OCI-LY7 (cell line): ENCODE measurements around the gene BSG. TPM values are rescaled to one million over a fixed set of nuclear protein-coding genes. Genes with fewer than 3 reads are reported as not detected.

Source experiments
- BruUV-seq: library from RNA; stranded (reverse); fragments of 400-500 nt; replicated peaks from 2 replicates; lab custom pipeline; 2021; lab: Mats Ljungman, UMichigan
- CTCF ChIA-PET: fragments of 300-600 bp; sonication (Branson Sonifier 250); formaldehyde crosslinking; loops from one replicate; lab custom pipeline; 2022; ENCODE audit warnings: antibody characterized with exemption; ENCODE audit not compliant: unreplicated experiment; lab: Charles Lee
- POLR2A ChIA-PET: fragments of 300-600 bp; sonication (Branson Sonifier 250); formaldehyde crosslinking; loops from one replicate; lab custom pipeline; 2022; ENCODE audit warnings: antibody characterized with exemption; lab: Charles Lee
- DNase-seq: peaks from one replicate; pipeline ENCODE4 v3.0.0-alpha.2; 2015; ENCODE audit warnings: low spot score
- H2AFZ ChIP-seq: fragments of 200-600 bp; sonication (generic), shearing (Covaris generic); 2 replicates; pipeline ENCODE4 v1.6.1; 2014; ENCODE audit warnings: mild to moderate bottlenecking, antibody characterized with exemption, low read length, moderate library complexity
- H3K27ac ChIP-seq: fragments of 200-600 bp; sonication (generic); 2 replicates; pipeline ENCODE4 v1.5.1; 2014; ENCODE audit warnings: mixed run types, low read depth, mild to moderate bottlenecking, moderate library complexity, low read length, inconsistent platforms; ENCODE audit not compliant: poor library complexity, severe bottlenecking
- H3K36me3 ChIP-seq: fragments of 200-600 bp; sonication (generic); 2 replicates; pipeline ENCODE4 v1.6.1; 2014; ENCODE audit warnings: mild to moderate bottlenecking, antibody characterized with exemption, low read length, moderate library complexity, mixed read lengths; ENCODE audit not compliant: insufficient read depth
- H3K4me1 ChIP-seq: fragments of 200-600 bp; sonication (generic); 2 replicates; pipeline ENCODE4 v1.5.1; 2014; ENCODE audit warnings: mild to moderate bottlenecking, low read length; ENCODE audit not compliant: insufficient read depth, poor library complexity, severe bottlenecking
- H3K4me2 ChIP-seq: fragments of 200-600 bp; sonication (generic); 2 replicates; pipeline ENCODE4 v1.6.1; 2014; ENCODE audit warnings: mild to moderate bottlenecking, low read length
- H3K4me3 ChIP-seq: fragments of 200-600 bp; sonication (generic); 2 replicates; pipeline ENCODE4 v1.5.1; 2014; ENCODE audit warnings: mild to moderate bottlenecking, low read depth, low read length; ENCODE audit not compliant: poor library complexity, severe bottlenecking
- H3K79me2 ChIP-seq: fragments of 200-600 bp; sonication (generic); 2 replicates; pipeline ENCODE4 v1.6.1; 2016; ENCODE audit warnings: low read depth, mild to moderate bottlenecking, low read length, moderate library complexity, mixed read lengths; ENCODE audit not compliant: insufficient read depth
- H3K9me2 ChIP-seq: fragments of 200-600 bp; sonication (generic); 2 replicates; pipeline ENCODE4 v1.6.1; 2016; ENCODE audit warnings: mild to moderate bottlenecking, low read length, mixed read lengths; ENCODE audit not compliant: insufficient read depth
- H3K9me3 ChIP-seq: fragments of 200-600 bp; sonication (generic); 2 replicates; pipeline ENCODE4 v1.6.1; 2014; ENCODE audit warnings: mild to moderate bottlenecking, mixed run types, low read length, mixed read lengths
- H4K20me1 ChIP-seq: fragments of 200-600 bp; sonication (generic); 2 replicates; pipeline ENCODE4 v1.6.1; 2014; ENCODE audit warnings: mild to moderate bottlenecking, antibody characterized with exemption, low read length, moderate library complexity, mixed read lengths; ENCODE audit not compliant: insufficient read depth
- CTCF ChIP-seq: fragments of 200-600 bp; sonication (generic); conservative IDR thresholded peaks from 2 replicates; pipeline ENCODE4 v1.5.1; 2014; ENCODE audit warnings: mild to moderate bottlenecking, antibody characterized with exemption, low read length, moderate library complexity, mixed read lengths
- EZH2phosphoT487 ChIP-seq: fragments of 200-600 bp; sonication (generic); IDR thresholded peaks from 2 replicates; pipeline ENCODE4 v1.6.1; 2018; ENCODE audit warnings: low read depth, borderline replicate concordance, mild to moderate bottlenecking, mixed run types, antibody characterized with exemption, low read length, moderate library complexity, mixed read lengths
- intact Hi-C: fragments of 100-400 bp; cut with micrococcal nuclease; formaldehyde crosslinking; loops from one replicate; pipeline ENCODE4 v1.10.0; 2022; ENCODE audit not compliant: unreplicated experiment
- total RNA-seq, 2 experiments: library from RNA; depleted of rRNA in 1 of 2; stranded (reverse); fragments of >200 nt in 1 of 2; shearing (Covaris generic) in 1 of 2; gene quantifications; 2 replicates each; pipeline ENCODE4 v1.2.3, GENCODE V29; 2014 to 2022

BSG gene
- total RNA-seq, 2 experiments from 2014 or later: 180 to 197 TPM

- Histone ChIP-seq H3K36me3 (no peaks in the 10 kb centered on the region), H3K4me1 (peaks cover 12% of the 10 kb centered on the region), H4K20me1 (no peaks in the 10 kb centered on the region), H3K9me3 (no peaks in the 10 kb centered on the region), H2AFZ (no peak overlapping the region), H3K4me3 (no peak overlapping the region), H3K9me2 (no peaks in the 10 kb centered on the region), H3K4me2 (no peak overlapping the region), H3K79me2 (no peaks in the 10 kb centered on the region), H3K27ac (no peak overlapping the region)
- TF ChIP-seq CTCF: no peak
- TF ChIP-seq EZH2phosphoT487: no peak
- DNase-seq: no peak
- intact Hi-C loops: no loop called here
- BruUV-seq: no TSS peak
- ChIA-PET POLR2A (no interaction called here), CTCF (no interaction called here)
Measured at GRCh38 chr19:590396-590745, 18.0 kb downstream of the BSG start.

GRCh38 chr19:590750-591098 is 18.3 kb downstream of the BSG start:
- H3K4me3 ChIP-seq: no peak overlapping the region
- no TSS peak for BruUV-seq
- H3K9me3 ChIP-seq: no peaks in the 10 kb centered on the region
- no peak overlapping the region for H2AFZ ChIP-seq
- peaks cover 12% of the 10 kb centered on the region for H3K4me1 ChIP-seq
- H3K9me2 ChIP-seq: no peaks in the 10 kb centered on the region
- H3K36me3 ChIP-seq: no peaks in the 10 kb centered on the region
- TF ChIP-seq EZH2phosphoT487 (no peak), CTCF (no peak)
- POLR2A ChIA-PET: no interaction called here
- intact Hi-C loops: no loop called here
- H3K79me2 ChIP-seq: no peaks in the 10 kb centered on the region
- no peaks in the 10 kb centered on the region for H4K20me1 ChIP-seq
- CTCF ChIA-PET: no interaction called here
- H3K4me2 ChIP-seq: no peak overlapping the region
- DNase-seq: no peak
- no peak overlapping the region for H3K27ac ChIP-seq

GRCh38 chr19:591099-591958 is 18.9 kb downstream of the BSG start:
- H3K36me3 ChIP-seq: no peaks in the 10 kb centered on the region
- no peak overlapping the region for H3K4me3 ChIP-seq
- no peaks in the 10 kb centered on the region for H4K20me1 ChIP-seq
- H3K4me2 ChIP-seq: no peak overlapping the region
- ChIA-PET POLR2A (no interaction called here), CTCF (no interaction called here)
- intact Hi-C loops: no loop called here
- TF ChIP-seq EZH2phosphoT487 (no peak), CTCF (no peak)
- no peaks in the 10 kb centered on the region for H3K9me3 ChIP-seq
- BruUV-seq: no TSS peak
- no peaks in the 10 kb centered on the region for H3K9me2 ChIP-seq
- peaks cover 12% of the 10 kb centered on the region for H3K4me1 ChIP-seq
- no peak overlapping the region for H2AFZ ChIP-seq
- H3K27ac ChIP-seq: no peak overlapping the region
- DNase-seq: no peak
- H3K79me2 ChIP-seq: no peaks in the 10 kb centered on the region
